ENCODE data around the gene SLC14A1.

The SLC14A1 gene

GRCh38 chr18:45719106-45719505 is 4.9 kb upstream of the SLC14A1 start:
- DNase-seq (ENCODE audit: extremely low read depth in 1 of 2, low read depth in 1 of 2): no peak

- peak; percentile 50 to 55 for DNase-seq (ENCODE audit: extremely low read depth in 1 of 2, low read depth in 1 of 2)
Observed at GRCh38 chr18:45722899-45723298, 1.1 kb upstream of the SLC14A1 start.

- DNase-seq (ENCODE audit: extremely low read depth in 1 of 2, low read depth in 1 of 2): no peak
Observed at GRCh38 chr18:45724601-45725000, 620 bp downstream of the SLC14A1 start.

- DNase-seq (ENCODE audit: extremely low read depth in 1 of 2, low read depth in 1 of 2): no peak
Observed at GRCh38 chr18:45725336-45725735, 1.4 kb downstream of the SLC14A1 start.

- no peak for DNase-seq (ENCODE audit: extremely low read depth in 1 of 2, low read depth in 1 of 2)
Observed at GRCh38 chr18:45726603-45727002, 2.6 kb downstream of the SLC14A1 start.

GRCh38 chr18:45727068-45727467 is 3.1 kb downstream of the SLC14A1 start:
- DNase-seq (ENCODE audit: extremely low read depth in 1 of 2, low read depth in 1 of 2): no peak

GRCh38 chr18:45728336-45729010 is 4.5 kb downstream of the SLC14A1 start:
- DNase-seq (ENCODE audit: extremely low read depth in 1 of 2, low read depth in 1 of 2): no peak

GRCh38 chr18:45730832-45731575 is 7.0 kb downstream of the SLC14A1 start:
- no peak for DNase-seq (ENCODE audit: extremely low read depth in 1 of 2, low read depth in 1 of 2)

- no peak for DNase-seq (ENCODE audit: extremely low read depth in 1 of 2, low read depth in 1 of 2)
Observed at GRCh38 chr18:45731716-45732115, 7.7 kb downstream of the SLC14A1 start.

GRCh38 chr18:45733535-45733934 is 9.6 kb downstream of the SLC14A1 start:
- DNase-seq (ENCODE audit: extremely low read depth in 1 of 2, low read depth in 1 of 2): no peak

GRCh38 chr18:45734505-45734904 is 10.5 kb downstream of the SLC14A1 start:
- DNase-seq (ENCODE audit: extremely low read depth in 1 of 2, low read depth in 1 of 2): no peak

- no peak for DNase-seq (ENCODE audit: extremely low read depth in 1 of 2, low read depth in 1 of 2)
Observed at GRCh38 chr18:45734944-45735343, 11.0 kb downstream of the SLC14A1 start.

GRCh38 chr18:45738660-45739059 is 14.7 kb downstream of the SLC14A1 start:
- DNase-seq (ENCODE audit: extremely low read depth in 1 of 2, low read depth in 1 of 2): no peak

- DNase-seq (ENCODE audit: extremely low read depth in 1 of 2, low read depth in 1 of 2): no peak
Observed at GRCh38 chr18:45739268-45739667, 15.3 kb downstream of the SLC14A1 start.

GRCh38 chr18:45739848-45740247 is 15.9 kb downstream of the SLC14A1 start:
- no peak for DNase-seq (ENCODE audit: extremely low read depth in 1 of 2, low read depth in 1 of 2)

- DNase-seq (ENCODE audit: extremely low read depth in 1 of 2, low read depth in 1 of 2): no peak
Observed at GRCh38 chr18:45741056-45741455, 17.1 kb downstream of the SLC14A1 start.

- DNase-seq (ENCODE audit: extremely low read depth in 1 of 2, low read depth in 1 of 2): no peak
Observed at GRCh38 chr18:45745817-45746461, 22.0 kb downstream of the SLC14A1 start.

GRCh38 chr18:45748501-45748900 is 24.5 kb downstream of the SLC14A1 start:
- DNase-seq (ENCODE audit: extremely low read depth in 1 of 2, low read depth in 1 of 2): no peak

- DNase-seq (ENCODE audit: extremely low read depth in 1 of 2, low read depth in 1 of 2): no peak
Observed at GRCh38 chr18:45749918-45750689, 26.1 kb downstream of the SLC14A1 start.

- no peak for DNase-seq (ENCODE audit: extremely low read depth in 1 of 2, low read depth in 1 of 2)
Observed at GRCh38 chr18:45751766-45752165, 27.8 kb downstream of the SLC14A1 start.

- no peak for DNase-seq (ENCODE audit: extremely low read depth in 1 of 2, low read depth in 1 of 2)
Observed at GRCh38 chr18:45752681-45753080, 28.7 kb downstream of the SLC14A1 start.

All from stimulated activated CD8-positive, alpha-beta memory T cell treated with anti-CD3 and anti-CD28 coated beads, Interleukin-7, amount 100 ng/mL, for 48 hours (primary cell).